NCI-H526 treated with DMSO at 0.1 percent for 48 hours (cell line): Measurements from ENCODE around the gene TMBIM4.
A peak's percentile ranks its signal among the peaks of the same experiment; 100 is the strongest.
"Not testable (repeated sequence)": the region's sequence is repeated elsewhere in the genome, so short reads cannot be mapped to it uniquely, and the experiment has no call there.

ENCODE experiments used
- DNase-seq: peaks from one replicate; lab custom pipeline; 2025; lab: John Stamatoyannopoulos, UW

The TMBIM4 gene, protein sequence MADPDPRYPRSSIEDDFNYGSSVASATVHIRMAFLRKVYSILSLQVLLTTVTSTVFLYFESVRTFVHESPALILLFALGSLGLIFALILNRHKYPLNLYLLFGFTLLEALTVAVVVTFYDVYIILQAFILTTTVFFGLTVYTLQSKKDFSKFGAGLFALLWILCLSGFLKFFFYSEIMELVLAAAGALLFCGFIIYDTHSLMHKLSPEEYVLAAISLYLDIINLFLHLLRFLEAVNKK

GRCh38 chr12:66169221-66170170 is at the start of gene TMBIM4:
TMBIM4 (minus strand) TSS chr12:66169996; CDS start chr12:66169951, 45 bp downstream.
- DNase-seq, result peak; percentile 89

DNA sequence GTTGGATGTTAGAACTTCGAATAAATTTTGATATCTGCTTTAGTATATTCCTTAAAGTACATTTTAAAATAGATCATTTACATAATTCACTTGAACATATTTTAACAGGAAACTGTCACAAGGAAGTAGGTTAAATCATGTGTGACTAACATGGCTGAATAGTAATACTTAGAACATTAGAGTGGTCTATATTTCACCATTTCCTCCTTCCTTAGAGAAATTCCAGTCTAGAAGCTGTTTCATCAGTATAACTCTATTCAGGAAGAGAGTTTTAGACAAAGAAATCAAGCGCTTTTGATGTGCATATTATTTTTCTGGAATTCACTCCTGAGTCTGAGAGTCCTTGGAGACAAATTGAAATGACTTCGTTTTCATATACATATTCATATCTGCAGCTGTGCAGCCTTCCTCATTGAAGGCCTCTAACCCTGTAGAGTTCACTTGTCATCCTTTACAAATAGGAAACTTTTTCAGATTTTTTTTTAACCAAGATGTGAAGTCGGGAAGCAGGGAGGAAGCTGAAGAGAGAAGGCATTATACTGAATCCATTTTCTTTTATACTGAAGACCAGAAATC is 47.6 kb upstream of the TMBIM4 start:
- no peak for DNase-seq

DNA sequence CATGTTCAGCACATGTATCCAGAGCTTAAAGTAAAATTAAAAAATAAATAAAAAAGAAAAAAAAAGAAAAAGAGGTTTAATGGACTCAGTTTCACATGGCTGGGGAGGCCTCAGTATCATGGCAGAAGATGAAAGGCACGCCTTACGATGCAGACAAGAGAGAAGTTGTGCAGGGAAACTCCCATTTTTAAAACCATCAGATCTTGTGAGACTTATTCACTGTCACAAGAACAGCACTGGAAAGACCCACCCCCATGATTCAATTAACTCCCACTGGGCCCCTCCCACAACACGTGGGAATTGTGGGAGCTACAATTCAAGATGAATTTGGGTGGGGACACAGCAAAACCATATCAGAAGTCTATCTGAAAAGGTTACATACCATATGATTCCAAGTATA is 43.2 kb upstream of the TMBIM4 start:
- not testable (repeated sequence) for DNase-seq

- not testable (repeated sequence) for DNase-seq
Observed at GRCh38 chr12:66211573-66211972, 41.8 kb upstream of the TMBIM4 start.

DNA sequence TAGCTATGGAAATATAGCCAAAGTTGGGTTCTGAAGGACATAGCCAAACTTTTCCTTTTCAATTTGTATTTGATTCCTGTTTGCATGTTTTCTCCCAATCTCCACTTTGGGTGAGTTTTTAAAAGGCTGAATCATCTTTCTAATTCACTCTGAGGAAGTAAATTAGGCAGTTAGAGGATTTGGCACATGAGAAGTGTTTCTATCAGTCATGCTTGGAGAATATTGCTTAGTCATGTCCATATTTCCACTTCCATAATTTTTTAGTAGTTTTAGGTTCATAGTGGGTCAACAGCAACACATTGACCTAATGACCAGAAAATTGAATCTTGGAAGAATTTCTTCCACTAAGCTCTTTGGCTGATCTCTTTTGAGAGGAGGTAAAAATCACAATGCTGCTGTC is 41.0 kb upstream of the TMBIM4 start:
- DNase-seq, result no peak

GRCh38 chr12:66206141-66206540 is 36.3 kb upstream of the TMBIM4 start:
- DNase-seq, result no peak

DNA sequence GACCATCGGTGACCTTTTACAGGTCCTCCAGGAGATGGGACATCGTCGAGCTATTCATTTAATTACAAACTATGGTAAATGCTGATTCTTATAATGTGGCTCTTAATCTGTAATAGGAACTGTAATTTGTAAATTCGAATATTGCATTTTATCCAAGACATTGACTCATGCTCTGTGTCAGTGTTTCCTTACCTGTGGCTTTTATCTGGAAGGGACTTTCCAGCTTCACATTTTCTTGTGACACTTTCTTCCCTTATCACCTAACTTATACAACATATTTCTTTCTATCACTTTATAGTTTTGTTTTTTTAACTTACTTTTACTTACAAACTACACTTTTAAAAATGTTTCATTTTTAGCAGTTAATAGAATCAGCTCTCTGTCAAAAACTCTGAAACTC is 34.0 kb upstream of the TMBIM4 start:
- DNase-seq, result no peak

- DNase-seq, result no peak
Observed at GRCh38 chr12:66199831-66200509, 30.2 kb upstream of the TMBIM4 start.

DNA sequence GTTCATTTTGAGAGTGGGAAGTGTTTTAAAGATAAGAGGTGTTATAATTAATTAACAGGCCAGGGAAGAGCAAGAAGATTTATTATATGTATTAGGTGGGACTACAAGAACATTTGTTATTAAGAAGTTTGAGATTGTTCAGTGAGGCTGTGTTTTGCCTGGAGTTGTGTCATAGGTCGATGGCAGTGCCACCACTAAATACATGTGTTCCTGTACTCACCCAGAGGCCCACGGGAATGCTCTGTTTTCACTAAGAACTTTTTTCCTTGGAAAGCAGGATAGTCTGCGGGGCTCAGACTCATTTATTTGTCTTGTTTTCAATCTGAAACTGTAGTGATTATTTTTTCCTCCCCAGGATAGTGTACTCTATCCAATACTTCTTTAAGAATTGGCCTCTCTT is 29.3 kb upstream of the TMBIM4 start:
- DNase-seq, result no peak

DNA sequence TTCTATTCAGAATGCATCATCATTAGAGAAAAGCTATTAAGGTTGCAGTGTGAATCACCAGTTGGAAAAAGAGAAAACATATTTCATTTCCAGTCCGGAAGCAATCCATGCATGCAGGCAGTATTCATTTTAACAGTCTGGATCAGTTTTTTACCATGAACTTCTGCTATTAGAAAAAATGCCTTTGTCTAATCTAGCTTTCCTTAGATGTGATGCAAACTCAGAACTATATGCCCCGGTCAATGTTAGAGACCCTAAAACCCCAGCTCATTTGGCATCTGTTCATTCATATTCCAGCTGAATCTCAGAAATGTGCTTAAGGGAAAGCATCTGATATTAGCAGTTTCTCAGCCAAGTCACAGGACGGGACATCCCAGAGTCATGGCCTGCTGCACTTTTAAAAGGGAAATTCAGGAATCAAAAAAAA is 27.7 kb upstream of the TMBIM4 start:
- no peak for DNase-seq

- DNase-seq, result peak; percentile 66
Observed at GRCh38 chr12:66196806-66197205, 27.0 kb upstream of the TMBIM4 start.

DNA sequence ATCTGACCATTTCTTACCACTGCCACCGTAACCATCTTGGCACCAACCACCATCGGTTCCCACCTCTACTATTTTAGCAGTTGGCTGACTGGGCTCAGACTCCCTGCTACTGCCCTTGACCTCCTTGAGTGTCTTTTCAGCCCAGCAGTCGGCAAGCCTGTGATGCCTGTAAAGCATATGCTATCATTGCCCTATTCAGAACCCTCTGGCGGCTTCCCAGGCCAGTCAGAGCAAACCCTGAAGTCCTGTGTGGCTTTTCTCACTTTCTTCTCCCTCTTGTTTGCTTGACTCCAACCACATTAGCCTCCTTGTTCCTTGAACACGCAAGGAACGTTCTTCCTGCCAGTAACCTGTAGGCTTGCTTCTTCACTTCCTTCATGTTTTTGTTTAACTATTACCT is 25.4 kb upstream of the TMBIM4 start:
- DNase-seq, result no peak

DNA sequence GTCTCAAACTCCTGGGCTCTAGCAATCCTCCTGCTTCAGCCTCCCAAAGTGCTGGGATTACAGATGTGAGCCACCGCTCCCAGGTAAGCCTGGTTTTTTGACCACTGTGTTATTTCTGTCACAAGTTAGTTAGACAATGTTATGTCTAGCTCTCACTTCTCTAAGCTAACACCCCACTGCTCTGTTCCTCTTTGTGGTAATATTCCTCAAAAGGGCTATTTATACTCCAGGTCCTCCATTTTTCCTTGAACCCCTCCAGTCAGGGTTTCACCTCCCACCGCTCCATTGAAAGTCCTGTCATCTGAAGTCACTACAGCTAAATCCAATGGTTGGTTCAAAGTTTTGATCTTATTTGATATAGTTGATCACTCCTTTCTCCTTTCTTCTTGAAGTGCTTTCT is 24.3 kb upstream of the TMBIM4 start:
- no peak for DNase-seq

GRCh38 chr12:66191547-66192126 is 21.8 kb upstream of the TMBIM4 start:
- DNase-seq, result peak; percentile 43

DNA sequence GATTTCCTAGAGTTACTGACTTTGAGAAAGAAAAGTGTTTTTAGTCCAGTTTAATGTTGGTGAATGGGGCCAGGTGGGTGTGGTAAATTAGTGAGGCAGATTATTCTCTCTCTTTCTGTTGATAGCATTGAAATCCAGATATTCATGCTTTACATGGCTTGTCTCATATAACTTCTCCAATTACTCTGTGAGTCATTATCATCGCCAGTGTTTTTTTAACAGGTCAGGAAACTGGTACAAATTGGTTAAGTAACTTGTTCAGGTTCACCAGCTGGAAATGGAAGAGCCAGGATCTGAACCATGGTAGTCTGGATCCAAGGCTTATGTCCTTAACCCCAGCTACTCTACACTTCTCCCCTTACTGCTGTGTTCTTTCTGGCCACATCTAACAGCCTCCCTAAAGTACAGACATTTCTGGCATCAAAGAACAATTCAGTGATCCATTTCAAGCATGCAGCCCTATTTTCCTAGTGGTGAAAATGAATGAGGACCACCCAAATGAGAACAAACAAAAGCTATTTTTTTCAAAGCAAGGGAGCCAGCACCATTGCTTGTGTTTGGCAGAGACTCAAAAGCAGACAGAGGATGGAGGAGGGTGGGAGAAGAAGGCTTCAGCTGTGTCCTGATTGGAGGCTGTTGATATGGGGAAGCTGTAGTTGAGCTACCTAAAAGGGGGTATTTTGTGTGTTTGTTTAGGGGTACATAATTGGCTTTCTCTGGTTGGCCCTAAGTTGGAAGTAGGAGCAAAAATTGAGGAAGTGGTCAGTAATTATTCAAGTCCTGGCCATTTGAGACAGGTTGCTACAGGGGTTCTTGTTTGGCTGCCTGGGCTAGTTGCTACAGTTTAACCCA is 20.9 kb upstream of the TMBIM4 start:
- no peak for DNase-seq

- no peak for DNase-seq
Observed at GRCh38 chr12:66189889-66190288, 20.1 kb upstream of the TMBIM4 start.

DNA sequence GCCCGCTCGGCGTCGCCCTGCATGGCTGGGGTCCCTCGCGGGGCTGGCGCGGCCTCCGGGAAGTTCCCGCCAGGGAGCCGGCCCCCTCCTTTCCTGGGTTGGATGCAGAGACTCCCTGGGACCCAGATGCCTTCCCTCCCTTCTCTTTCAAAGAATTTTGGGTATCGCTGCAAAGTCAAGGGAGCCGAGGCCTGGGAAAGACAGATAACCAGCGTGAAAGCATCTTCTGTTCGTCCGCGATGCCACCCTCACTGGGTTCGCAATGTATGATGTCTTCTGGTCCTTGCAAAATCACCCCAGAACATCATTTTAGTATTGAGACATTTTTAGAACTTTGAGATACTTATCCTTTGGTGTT is 19.7 kb upstream of the TMBIM4 start:
- no peak for DNase-seq

GRCh38 chr12:66188584-66189485 is 19.0 kb upstream of the TMBIM4 start, which contains the start of gene IRAK3:
IRAK3 (plus strand) TSS chr12:66189214; CDS start chr12:66189300, 86 bp downstream.
- no peak for DNase-seq

DNA sequence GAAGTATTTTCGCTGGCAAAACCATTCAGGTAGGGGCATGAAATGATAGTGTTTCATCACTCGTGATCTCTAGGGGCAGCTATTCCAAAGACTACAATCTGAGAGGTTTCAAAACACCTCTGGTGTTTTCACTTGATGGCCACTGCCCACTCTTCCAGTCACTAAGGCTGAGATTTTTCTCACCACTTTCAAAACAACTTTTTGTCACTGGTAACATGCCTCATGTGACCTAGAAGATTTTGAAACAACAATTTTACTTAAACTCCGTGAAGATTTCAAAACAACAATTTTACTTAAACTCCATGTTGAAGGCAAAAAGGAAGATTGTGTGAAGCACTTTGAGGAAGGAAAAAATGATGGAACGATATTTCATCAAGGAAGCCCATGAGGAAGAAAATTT is 18.0 kb upstream of the TMBIM4 start:
- no peak for DNase-seq

DNA sequence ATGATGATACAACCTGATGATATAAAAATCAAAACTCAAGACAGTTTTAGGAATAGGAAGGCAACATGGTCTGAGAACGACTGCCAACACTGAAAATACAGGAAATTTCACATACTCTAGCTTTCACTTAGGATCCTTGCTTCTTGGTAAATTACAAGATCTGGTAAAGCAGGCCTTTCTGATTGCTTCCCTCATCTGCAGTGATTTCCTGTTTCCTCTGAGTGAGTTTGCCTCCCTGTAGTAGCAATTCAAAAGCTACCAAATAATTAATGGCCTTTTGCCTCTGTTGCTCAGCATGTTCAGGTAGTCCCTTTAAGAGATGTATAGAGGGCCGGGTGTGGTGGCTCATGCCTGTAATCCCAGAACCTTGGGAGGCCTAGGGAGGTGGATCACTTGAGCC is 17.2 kb upstream of the TMBIM4 start:
- DNase-seq, result no peak
